T-helper 1 cell treated with Interleukin-12 subunit alpha and Interleukin-12 subunit beta and Interleukin-4 antibody, amounts not matched to agents 30 ng/mL and 1 ng/mL, for 36 hours (primary cell): ENCODE data around the gene SERGEF. TPM values are rescaled to one million over a fixed set of nuclear protein-coding genes. Genes with fewer than 3 reads are reported as not detected.
"Not testable (repeated sequence)": the region's sequence is repeated elsewhere in the genome, so short reads cannot be mapped to it uniquely, and the experiment has no call there.

Experiments used
- intact Hi-C: fragments of 100-400 bp; cut with micrococcal nuclease; formaldehyde crosslinking; loops from one replicate; pipeline ENCODE4 v1.15.1; 2024
- total RNA-seq: library from RNA; stranded (reverse); gene quantifications from 2 replicates; pipeline ENCODE4 v1.2.3, GENCODE V29; 2022

SERGEF gene
- total RNA-seq, 1 donor from 2014 or later = 31.5 TPM

DNA sequence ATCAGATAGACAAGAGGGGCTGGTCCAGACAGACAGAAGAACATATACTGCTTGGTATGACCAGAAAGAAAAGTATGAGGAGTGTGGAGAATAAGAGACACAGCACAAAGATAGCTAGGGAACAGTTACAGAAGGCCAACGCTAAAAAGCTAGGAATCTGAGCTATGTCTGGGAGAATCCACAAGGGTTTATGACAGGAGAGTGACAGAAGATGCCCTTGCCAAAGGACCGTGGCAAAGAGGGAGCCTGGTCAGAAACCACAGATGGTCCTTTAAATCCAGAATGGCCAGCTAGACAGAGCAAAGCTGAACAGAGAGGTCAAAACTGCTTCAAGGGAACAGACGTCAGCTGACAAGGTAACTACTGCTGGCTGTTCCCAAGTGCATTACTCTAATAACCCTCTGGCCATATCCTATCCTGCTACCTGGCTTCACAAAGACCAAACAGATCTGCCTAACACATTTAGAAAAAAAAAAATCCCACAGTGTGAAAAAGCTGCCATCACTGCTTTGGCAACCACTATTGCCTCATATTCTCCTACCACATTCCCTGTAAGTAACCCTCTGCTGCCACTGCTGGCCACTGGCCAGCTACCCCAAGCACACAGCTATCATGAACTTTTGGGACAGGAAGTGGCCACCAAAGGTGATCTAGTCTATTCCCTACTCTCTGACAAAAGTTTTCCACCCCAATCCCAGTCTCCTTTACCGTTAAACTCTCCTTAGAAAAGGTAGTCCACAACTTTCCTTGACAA lies 7.3 kb downstream of the SERGEF start:
- intact Hi-C loops = no loop called here

DNA sequence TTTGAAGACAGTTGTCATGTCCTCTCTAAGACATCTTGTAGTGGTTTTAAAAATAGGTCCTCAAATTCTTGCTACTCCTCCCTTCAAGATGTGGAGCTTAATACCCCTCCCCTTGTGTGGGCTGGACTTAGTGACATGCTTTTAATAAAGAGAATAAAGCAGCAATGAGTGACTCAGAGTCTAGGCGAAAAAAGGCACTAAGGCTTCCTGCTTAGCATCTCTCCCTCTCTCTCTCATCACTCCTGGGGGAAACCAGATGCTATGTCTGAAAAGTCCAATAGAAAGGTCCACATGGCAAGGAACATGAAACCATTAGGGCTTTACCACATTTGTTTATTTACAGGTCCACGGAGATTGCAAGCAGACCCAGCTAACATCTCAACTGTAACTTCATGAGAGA lies 11.7 kb downstream of the SERGEF start:
- intact Hi-C loops = no loop called here

DNA sequence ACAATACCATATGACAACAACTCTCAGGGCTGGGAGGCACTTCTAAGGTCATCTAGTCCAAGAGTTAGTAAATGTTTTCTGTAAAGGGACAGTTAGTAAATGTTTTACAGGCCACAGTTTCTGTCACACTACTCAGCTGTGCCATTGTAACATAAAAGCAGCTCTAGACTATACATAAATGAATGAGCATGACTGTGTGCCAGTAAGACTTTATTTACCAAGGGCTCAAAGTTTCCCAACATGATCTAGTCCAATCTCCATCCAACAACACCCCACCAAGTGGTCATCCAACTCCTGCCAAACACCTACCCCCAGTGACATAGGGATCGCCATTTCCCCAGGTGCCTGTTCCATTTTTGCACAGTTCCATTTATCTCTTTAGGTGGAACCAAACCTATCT lies 12.1 kb downstream of the SERGEF start:
- intact Hi-C loops = no loop called here

DNA sequence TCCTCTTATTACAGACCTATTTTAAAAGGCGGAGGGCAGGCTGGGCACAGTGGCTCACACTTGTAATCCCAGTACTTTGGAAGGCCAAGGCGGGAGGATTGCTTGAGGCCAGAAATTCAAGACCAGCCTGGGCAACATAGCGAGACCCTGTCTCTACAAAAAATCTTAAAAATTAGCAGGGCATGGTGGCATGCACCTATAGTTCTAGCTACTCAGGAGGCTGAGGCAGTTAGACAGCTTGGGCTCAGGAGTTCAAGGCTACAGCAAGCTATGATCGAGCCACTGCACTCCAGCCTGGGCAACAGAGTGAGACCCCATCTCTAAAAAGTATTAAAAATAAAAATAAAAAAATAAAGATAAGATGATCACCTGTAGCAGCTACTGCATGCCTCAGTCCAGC lies 12.7 kb downstream of the SERGEF start:
- intact Hi-C loops = not testable (repeated sequence)

DNA sequence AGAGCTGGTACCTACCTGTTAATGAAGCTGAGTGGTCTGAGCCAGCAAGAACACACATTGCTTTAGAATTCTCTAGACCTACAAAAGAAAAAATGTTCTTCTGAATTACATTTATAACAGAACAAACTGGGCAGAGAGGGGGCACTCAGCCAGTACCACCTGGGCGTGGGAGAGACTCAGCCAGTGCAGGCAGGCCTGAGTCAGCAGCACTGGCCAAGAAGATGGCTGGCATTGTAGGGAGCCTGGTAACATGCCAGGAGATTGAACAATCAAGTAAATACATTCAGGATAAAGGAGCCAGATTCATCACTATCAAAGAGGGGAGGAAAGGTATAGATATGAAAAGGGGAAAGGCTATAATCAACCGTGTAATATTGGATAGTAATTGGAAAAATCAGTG lies 19.9 kb downstream of the SERGEF start:
- intact Hi-C loops = loop anchor here (1.0 to 5.0 kb wide), 3 partner anchors 14 to 769 kb away; partner anchors contain the start of gene SAAL1

DNA sequence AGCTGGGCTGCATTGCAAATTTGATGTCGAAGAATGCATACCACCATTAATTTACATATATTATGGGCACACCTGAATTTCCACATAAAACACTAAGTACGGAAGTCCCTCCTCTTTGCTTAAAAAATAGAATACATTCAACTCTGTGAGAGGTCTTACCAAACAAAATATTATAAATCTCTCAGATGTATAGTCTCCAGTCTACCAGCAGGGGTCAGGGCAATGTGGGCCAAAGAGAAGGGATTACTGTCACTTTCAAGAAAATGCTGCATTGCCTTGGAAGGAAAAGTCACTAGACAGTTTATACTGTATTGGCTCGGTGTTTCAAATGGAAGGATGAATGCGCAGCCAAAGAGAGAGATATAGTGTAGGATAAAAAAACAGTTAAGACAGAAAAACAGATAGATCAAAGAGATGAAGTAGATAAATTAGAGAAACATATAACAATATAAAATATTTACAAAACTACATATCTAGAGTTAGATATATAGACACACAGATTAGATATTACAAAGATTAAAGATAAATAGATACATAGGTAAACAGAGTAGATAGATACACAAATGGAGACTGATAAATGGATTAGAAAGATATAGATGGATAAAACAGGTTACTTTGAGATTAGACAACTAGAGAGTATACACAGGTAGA lies 20.9 kb downstream of the SERGEF start:
- intact Hi-C loops = loop anchor here (1.0 to 5.0 kb wide), 5 partner anchors 13 to 770 kb away; partner anchors contain the start of genes SAAL1 and SERGEF

DNA sequence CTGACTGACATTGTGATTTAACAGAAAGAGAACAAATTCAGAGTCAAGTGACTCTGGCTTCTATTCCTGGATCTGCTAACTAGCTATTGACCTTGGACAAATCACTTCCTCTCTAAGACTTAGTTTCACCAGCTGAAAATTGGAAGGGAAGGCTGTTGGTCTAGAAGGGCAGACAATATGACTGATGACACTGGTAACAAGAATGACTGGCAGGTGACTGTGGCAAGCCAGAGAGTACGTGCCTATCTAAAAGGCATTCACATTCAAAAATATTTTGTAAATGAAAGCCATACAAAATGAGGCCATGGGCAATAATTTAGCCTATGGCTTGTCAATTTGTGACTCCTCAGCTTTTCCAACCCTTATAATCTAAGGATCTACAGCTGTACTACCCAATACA lies 23.5 kb downstream of the SERGEF start:
- intact Hi-C loops = no loop called here

DNA sequence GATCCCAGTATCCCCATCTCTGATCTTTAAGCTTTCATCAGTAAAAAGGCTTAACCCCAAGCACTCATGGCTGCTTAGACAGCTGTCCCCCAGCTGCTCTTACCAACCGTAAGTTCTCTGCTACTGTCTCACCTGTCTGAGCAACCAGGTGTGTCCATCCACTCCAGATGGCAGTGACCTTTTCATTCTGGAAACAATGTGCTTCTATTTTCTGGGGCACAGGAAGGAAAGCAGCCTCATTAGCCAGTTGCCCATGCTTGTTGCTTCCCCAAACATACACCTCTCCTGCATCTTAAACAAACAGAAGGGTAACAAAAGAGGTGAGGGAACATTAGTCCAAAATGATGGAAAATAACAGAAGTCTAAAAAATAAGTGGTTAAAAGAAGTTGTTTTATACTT lies 24.4 kb downstream of the SERGEF start:
- intact Hi-C loops = no loop called here

DNA sequence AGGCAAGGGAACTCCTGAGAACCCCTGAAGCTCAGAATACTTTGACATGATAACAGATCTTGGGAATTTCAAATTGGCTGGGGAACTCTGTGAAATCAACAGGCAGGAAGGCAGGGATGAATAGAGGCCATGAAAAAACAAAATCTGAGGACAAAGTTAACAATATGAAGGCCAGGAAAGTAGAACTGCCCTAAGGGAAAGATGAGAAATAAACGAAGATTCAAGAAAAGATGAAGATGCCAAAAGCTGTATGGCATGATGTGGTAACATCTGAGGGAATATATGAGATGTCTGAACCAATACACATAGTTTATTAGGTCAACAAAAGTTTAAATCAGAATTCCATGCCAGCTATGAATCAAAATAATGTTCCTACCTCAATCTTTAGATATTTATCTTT lies 25.0 kb downstream of the SERGEF start:
- intact Hi-C loops = no loop called here

DNA sequence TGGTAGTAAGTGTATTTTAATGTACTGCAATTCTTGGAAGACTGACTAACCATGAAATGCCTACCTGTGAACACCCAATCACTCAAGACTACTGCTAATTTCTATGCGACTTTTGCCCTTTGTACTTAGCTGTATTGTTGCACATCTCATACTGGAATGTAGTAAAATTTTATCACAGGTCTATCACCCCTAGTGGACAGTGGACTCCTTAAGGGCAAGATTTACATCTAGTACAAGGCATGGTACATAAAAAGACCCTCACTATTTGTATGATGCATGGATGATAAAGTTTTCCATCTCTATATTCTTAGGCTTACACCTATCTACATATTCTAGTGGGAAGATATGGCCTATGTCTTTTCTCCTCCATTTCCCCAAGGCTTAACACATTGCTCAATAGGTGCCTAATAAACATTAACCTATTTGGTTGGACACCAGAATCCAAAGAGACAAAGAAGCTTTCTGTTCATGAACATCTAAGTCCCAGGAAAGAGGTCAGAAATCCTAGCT lies 26.1 kb downstream of the SERGEF start:
- intact Hi-C loops = no loop called here

DNA sequence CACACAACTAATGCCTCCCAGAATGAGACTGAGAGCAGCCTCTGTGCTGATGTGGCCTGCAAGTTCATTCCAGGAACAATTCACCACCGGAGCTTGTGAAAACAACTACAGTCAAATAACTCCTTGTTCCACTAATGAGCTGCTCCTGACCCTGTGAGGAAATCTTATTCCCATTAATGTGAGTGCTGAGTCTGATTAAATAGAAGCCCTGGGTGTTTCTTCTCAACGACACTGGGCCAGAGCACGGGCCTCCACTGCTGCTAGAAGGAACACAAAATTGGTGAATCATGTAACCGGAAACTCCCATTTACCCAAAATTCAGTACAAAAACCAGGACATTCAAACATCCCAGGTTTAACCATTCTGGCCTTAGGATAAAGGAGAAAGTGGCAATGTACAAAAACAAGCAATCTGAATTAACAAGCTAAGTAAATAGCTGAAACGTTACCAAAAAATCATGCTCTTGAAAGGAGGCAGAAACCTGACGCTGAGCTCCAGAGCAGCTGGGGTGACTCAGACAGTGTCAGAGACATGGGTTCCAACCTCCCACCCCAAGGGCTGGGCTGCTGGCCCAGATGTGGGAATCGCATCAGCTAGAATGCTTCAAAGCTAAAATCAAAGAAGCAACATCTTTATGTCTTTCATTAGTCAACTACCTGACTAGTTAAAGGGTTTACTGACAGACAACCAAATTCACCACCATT lies 26.7 kb downstream of the SERGEF start:
- intact Hi-C loops = no loop called here

DNA sequence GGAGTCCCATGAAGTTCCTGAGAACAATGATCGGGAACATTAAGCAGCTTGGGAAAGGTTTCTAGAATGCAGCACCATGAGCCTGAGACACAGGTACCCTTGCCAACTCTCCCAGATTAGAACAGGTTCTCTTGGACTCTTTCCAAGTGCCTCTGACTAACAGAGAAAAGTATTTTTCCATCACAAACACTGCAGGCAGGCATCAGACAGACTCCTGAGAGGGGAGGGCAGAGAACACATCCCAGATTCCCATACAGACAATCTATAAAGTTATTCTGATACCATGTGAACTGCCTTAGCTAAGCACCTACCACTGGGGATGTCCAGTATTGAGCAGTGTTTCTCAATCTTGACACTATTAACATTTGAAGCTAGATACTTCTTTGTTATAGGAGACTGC lies 27.3 kb downstream of the SERGEF start:
- intact Hi-C loops = no loop called here

DNA sequence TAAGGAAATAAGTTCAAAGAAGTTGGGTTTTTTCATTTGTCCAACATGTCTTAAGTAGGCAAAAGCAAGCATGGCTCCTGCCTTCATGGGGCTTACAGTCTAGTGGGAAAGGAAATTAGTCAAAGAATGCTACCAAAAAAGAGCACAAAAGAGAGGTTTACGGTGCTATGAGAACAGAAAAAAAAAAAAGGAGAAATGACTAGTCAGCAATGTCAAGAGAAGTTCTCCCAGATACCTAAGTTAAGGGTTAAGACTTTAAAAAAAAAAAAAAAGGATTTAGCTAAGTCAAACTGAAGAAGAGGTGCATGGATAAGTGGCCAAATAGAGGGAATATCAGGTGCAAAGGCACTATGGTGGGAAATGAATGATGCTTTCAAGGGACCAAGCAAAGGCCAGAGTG lies 29.3 kb downstream of the SERGEF start:
- intact Hi-C loops = no loop called here

DNA sequence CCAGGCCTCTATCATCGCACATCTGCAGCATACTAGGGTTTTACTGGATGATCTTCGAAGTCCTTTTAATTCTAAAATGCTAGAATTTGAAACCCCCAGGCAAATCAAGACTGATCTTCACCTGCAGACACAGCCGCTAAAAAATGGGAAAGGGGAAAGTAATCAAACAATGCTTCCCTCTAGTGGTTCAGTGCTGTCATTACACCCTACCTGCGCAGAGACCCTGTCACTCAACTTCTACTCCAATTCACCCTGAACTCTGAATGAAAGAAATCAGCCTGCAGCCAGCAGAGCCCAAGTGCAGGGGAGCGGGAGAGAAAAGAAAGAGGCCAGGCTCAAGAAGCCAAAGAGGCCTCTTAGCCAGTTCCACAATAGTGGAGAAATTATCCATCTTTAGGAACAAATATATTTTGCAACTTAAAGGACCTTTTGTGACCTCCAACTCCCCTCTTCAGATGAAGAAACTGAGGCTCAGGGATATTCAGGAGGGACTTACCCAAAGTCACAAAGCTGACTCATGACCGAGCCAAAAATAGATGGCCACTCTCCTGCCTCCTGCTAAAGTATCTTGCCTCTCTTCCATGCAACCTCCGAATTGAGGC lies 33.0 kb downstream of the SERGEF start:
- intact Hi-C loops = loop anchor here (1.0 kb wide), 4 partner anchors 12 to 381 kb away; no protein-coding TSS in a partner anchor

DNA sequence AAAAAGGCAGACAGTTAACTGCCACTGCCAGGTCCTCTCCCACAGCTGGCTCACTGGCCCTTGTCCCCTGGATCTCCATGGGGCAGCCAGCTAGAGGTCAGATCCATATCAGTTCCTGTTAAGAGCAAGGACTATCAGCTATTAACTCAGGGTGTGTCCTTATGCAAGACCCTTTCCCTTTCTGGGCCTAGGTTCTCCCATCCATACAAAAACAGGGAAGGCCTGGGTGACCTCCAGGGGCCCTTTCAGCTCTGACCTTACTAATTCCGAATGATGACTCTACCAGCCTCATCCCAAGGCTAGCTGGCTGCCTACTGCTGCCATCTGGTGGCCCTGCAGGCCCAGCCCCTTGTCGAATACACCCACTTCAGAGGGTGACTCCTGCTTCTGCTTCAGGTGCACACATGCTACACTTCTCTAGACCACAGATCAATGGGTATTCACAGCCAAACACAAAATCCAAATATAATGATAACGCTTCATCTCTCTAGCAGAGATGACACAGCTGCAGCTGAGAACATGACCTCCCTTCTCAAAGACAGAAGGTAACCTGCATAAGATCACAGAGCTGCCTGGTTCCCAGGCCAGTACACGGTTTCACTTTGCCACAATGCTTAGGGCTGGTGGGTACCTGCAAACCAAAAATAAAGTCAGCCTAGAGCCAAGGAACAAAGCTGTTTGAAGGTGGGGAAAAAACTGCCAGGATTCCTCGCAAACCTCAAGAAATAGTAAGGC lies 34.1 kb downstream of the SERGEF start:
- intact Hi-C loops = loop anchor here (1.0 kb wide), 4 partner anchors 14 to 379 kb away; no protein-coding TSS in a partner anchor

DNA sequence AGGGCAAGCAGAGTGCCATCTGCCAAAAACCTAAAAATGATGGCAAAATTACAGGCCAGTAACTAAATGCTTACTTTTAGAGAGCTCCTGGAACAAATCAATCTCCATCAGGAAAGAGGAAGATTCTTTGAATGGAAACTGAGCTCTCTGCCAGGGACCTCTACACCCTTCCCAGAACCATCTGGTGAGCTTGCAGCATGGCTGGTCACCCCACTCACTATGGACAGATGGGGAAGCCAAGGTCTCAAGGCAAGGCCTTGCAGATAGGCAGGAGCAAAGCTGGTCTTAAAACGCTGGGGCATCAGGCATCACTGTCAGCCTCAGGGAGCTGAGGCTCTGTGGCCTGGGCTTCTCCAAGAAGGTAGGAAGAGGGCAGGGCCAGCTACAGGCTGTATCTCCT lies 36.2 kb downstream of the SERGEF start:
- intact Hi-C loops = no loop called here

DNA sequence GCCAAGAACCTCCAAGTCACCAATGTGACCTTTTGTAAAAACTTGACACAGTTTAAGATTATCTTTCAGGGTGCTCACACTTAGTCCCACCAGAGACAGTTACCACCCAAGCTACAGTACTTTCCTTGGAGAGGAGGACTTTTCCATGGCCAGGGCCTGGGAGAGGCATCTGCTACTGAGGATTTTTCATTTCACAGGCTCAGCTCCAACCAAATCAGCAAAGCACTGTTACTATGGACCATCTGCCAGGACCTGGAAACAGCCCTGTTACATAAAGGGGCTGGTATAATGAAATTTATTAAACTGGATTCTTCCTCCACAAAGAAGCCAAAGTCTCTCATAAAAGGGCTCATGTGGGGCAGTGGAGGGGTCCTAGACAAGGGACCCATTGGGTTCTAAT lies 38.6 kb downstream of the SERGEF start:
- intact Hi-C loops = no loop called here

DNA sequence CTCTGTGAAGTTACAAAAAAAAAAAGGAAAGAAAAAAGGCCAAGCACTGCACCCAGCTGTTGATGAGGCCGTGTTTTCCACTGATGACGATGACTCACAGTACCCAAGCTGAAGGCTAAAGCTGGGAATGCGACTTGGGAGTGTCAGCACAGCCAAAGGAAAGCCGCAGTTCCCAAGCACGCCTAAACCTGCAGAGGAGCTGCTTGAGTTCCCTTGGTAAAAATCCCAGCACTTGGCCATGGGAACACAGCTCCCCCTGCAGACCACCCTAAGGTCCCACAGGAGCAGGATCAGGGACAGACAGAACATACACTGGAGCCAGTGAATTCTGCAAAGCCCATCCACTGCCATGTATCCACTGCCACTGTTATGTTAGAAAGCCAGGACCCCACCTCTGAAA lies 39.9 kb downstream of the SERGEF start:
- intact Hi-C loops = no loop called here

DNA sequence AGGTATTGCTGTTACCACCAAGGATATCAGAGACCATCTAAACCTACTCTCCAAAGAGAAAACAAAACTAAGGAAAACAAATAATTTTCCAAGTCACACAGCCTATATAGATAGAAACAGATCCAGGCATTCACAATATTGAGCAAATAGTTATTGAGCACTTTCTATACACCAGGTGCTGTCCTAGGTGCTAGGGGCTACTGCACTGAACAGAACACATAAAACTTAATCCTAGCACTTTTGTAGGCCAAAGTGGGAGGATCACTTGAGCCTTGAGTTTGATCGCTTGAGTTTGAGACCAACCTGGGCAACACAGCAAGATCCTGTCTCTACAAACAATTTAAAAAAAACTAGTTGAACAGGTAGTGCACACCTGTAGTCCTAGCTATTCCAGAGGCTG lies 44.6 kb downstream of the SERGEF start:
- intact Hi-C loops = no loop called here

DNA sequence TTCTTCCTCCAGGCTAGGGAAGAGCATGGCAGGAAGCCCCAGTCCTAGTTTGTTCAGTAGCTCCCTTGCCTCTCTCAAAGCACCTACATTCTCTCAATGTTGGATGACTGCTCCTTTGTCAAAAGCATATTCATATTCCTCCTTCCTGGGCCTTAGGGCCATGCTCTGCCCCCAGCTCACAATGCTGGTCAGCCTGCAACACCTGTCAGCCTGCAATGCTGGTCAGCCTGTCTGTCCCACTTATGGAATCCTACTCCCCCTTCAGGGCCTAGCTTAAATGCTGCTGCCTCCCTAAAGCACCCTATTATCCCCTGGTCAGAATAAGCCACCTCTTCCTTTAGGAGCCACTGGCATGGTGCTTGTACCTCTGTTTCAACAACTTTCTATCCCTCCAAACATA lies 45.2 kb downstream of the SERGEF start:
- intact Hi-C loops = no loop called here

DNA sequence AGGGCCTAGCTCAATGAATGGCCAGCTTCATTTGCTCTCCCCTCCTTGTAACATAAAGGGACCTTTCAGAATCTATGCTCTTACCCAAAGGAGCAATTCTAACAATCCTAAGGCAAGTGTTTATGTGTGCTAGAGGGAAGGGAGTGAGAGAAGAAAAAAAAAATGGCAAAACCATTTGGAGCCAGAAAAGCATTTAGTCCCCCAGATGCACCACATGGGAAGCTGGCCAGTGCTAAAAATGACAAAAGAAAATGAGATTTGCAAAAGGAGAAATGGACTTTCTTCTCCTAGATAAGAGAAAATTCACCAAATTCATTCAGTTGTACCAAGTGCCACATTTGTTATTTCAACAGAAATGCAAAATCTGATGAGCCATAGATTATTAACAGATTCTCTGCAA lies 52.8 kb downstream of the SERGEF start:
- intact Hi-C loops = no loop called here
